GM12878 (cell line): ENCODE measurements around the gene SERPINI1. TPM values are rescaled to one million over a fixed set of nuclear protein-coding genes. Genes with fewer than 3 reads are reported as not detected.
A peak's percentile ranks its signal among the peaks of the same experiment; 100 is the strongest.

ENCODE experiments used
- BHLHE40 ChIP-seq, 2 experiments: fragments of 450-650 bp in 1 of 2; IDR thresholded peaks; 2 replicates each; pipeline ENCODE4 v1.6.1; 2011 to 2017; ENCODE audit warnings: low read depth in 2 of 2, borderline replicate concordance in 1 of 2, improper control_type of control experiment in 1 of 2, low read length in 1 of 2, mild to moderate bottlenecking in 1 of 2
- CBX5 ChIP-seq: sonication (generic); IDR thresholded peaks from 2 replicates; pipeline ENCODE4 v1.6.1; 2016; ENCODE audit warnings: low read depth, moderate library complexity, mild to moderate bottlenecking, inconsistent platforms
- DPF2 ChIP-seq: fragments of 450-650 bp; IDR thresholded peaks from 2 replicates; pipeline ENCODE4 v1.6.1; 2017; ENCODE audit warnings: mild to moderate bottlenecking
- EZH2 ChIP-seq: IDR thresholded peaks from 2 replicates; pipeline ENCODE4 v1.6.1; 2012; ENCODE audit warnings: low read depth, mild to moderate bottlenecking, control low read depth, inconsistent platforms, low read length, borderline replicate concordance; ENCODE audit not compliant: control insufficient read depth
- FOXM1 ChIP-seq: IDR thresholded peaks from 2 replicates; pipeline ENCODE4 v1.6.1; 2012; ENCODE audit warnings: low read depth, mild to moderate bottlenecking, inconsistent platforms, low read length, moderate library complexity
- HCFC1 ChIP-seq: fragments of 150-350 bp; IDR thresholded peaks from 2 replicates; pipeline ENCODE4 v1.6.1; 2014; ENCODE audit warnings: low read length
- KLF5 ChIP-seq: fragments of 450-650 bp; IDR thresholded peaks from 2 replicates; pipeline ENCODE4 v1.6.1; 2014; ENCODE audit warnings: mild to moderate bottlenecking; ENCODE audit not compliant: partially characterized antibody
- LARP7 ChIP-seq: fragments of 450-650 bp; IDR thresholded peaks from 2 replicates; pipeline ENCODE4 v1.6.1; 2017; ENCODE audit warnings: mild to moderate bottlenecking
- MEF2B ChIP-seq: fragments of 450-650 bp; IDR thresholded peaks from 2 replicates; pipeline ENCODE4 v1.6.1; 2018; ENCODE audit warnings: mild to moderate bottlenecking, moderate library complexity; ENCODE audit not compliant: partially characterized antibody, poor library complexity, severe bottlenecking
- MTA3 ChIP-seq: IDR thresholded peaks from 2 replicates; pipeline ENCODE4 v1.6.1; 2012; ENCODE audit warnings: low read length, inconsistent platforms, borderline replicate concordance
- NFXL1 ChIP-seq: fragments of 450-650 bp; IDR thresholded peaks from 2 replicates; pipeline ENCODE4 v1.6.1; 2017; ENCODE audit warnings: antibody characterized with exemption, mild to moderate bottlenecking, borderline replicate concordance
- NFYA ChIP-seq: IDR thresholded peaks from 2 replicates; pipeline ENCODE4 v1.6.1; 2011; ENCODE audit warnings: low read depth, mild to moderate bottlenecking, low read length, improper control_type of control experiment, borderline replicate concordance
- NKRF ChIP-seq: fragments of 450-650 bp; conservative IDR thresholded peaks from 2 replicates; pipeline ENCODE4 v1.6.1; 2017; ENCODE audit warnings: mild to moderate bottlenecking, moderate library complexity
- RCOR1 ChIP-seq: conservative IDR thresholded peaks from 2 replicates; pipeline ENCODE4 v1.6.1; 2012; ENCODE audit warnings: low read depth, low read length, improper control_type of control experiment
- SIX5 ChIP-seq: IDR thresholded peaks from 2 replicates; pipeline ENCODE4 v1.6.1; 2011; ENCODE audit warnings: mild to moderate bottlenecking, low read depth, low read length, moderate library complexity; ENCODE audit not compliant: severe bottlenecking
- SMARCA5 ChIP-seq: fragments of 450-650 bp; IDR thresholded peaks from 2 replicates; pipeline ENCODE4 v1.6.1; 2017; ENCODE audit warnings: mild to moderate bottlenecking
- SPI1 ChIP-seq: IDR thresholded peaks from 2 replicates; pipeline ENCODE4 v1.6.1; 2011; ENCODE audit warnings: low read depth, mild to moderate bottlenecking, low read length, moderate library complexity, borderline replicate concordance; ENCODE audit not compliant: insufficient read depth
- TARDBP ChIP-seq: IDR thresholded peaks from 2 replicates; pipeline ENCODE4 v1.6.1; 2016; ENCODE audit warnings: borderline replicate concordance
- TCF7 ChIP-seq: IDR thresholded peaks from 2 replicates; pipeline ENCODE4 v1.6.1; 2014; ENCODE audit warnings: antibody characterized with exemption, borderline replicate concordance
- ZBED1 ChIP-seq: IDR thresholded peaks from 2 replicates; pipeline ENCODE4 v1.6.1; 2016; ENCODE audit warnings: borderline replicate concordance
- ZNF622 ChIP-seq: fragments of 450-650 bp; IDR thresholded peaks from 2 replicates; pipeline ENCODE4 v1.6.1; 2017; ENCODE audit warnings: mild to moderate bottlenecking, inconsistent platforms
- ZZZ3 ChIP-seq: IDR thresholded peaks from 2 replicates; pipeline ENCODE4 v1.6.1; 2011; ENCODE audit warnings: low read depth; ENCODE audit not compliant: control insufficient read depth, insufficient read length
- polyA plus RNA-seq, 11 experiments: library from polyadenylated mRNA; depleted of rRNA in 4 of 11; unstranded in 6 of 11; stranded (reverse) in 5 of 11; fragments of >200 nt; fragmentation: Nextera tagmentation in 4 of 11; fragmentation: Illumina TruSeq in 1 of 11; extraction: Ambion mirVana in 4 of 11; extraction: Trizol in 1 of 11; gene quantifications; 1 replicate in 1 of 11; 2 replicates in 10 of 11; pipeline versions ENCODE4 v1.2.1 to v1.2.3, GENCODE V29; 2011 to 2016; ENCODE audit warnings: inconsistent platforms in 2 of 11, missing spikeins in 2 of 11, low read depth in 1 of 11
- total RNA-seq, 4 experiments: library from RNA; depleted of rRNA in 3 of 4; stranded (reverse); fragments of >200 nt in 3 of 4; fragmentation: Illumina TruSeq in 1 of 4; extraction: Trizol in 1 of 4; gene quantifications; 2 replicates each; pipeline versions ENCODE4 v1.2.1 to v1.2.3, GENCODE V29; 2013 to 2021
- TF ChIP-seq, protein P1 (sequence below): fragments of 450-650 bp; IDR thresholded peaks from 2 replicates; pipeline ENCODE4 v1.6.1; 2017; ENCODE audit warnings: borderline replicate concordance
- TF ChIP-seq, protein P2 (sequence below): IDR thresholded peaks from 2 replicates; pipeline ENCODE4 v1.6.1; 2011; ENCODE audit warnings: low read depth, low read length, improper control_type of control experiment, borderline replicate concordance
- TF ChIP-seq, protein P3 (sequence below): fragments of 450-650 bp; IDR thresholded peaks from 2 replicates; pipeline ENCODE4 v1.6.1; 2018; ENCODE audit warnings: borderline replicate concordance, mild to moderate bottlenecking; ENCODE audit not compliant: partially characterized antibody
- TF ChIP-seq, protein P4 (sequence below): IDR thresholded peaks from 2 replicates; pipeline ENCODE4 v1.6.1; 2012; ENCODE audit warnings: low read depth, low read length, improper control_type of control experiment

Gene SERPINI1
- total and polyA plus RNA-seq, 10 of the 15 experiments (the other 5 are each of a cell fraction or from before 2014, with no cell fraction given), result 1.5 to 7.6 (median 3.6) TPM

DNA sequence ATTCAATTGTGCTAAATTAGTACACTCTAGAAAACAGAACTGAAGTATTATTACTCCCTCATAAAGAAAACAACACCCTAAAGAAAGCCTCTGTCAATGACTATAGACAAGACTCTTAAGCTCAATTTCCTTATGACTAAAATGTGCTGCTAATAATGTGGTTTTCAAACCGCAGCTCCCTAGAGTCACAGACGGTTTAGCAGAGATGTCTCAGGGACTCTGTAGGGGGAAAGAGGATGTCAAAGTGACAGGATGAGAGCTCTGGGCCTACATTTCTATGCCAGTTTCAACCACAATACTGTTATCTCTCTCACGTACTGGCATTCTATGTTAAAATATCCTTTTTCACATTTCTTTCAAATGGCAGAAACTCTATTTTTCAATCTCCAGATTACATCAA, 44.2 kb upstream of the SERPINI1 start (continued):
- TF ChIP-seq SIX5, result no peak
- TF ChIP-seq SMARCA5, result 0 out of 2 replicates have a peak, but pooled peaks have one; percentile 6
- TF ChIP-seq, protein P1, sequence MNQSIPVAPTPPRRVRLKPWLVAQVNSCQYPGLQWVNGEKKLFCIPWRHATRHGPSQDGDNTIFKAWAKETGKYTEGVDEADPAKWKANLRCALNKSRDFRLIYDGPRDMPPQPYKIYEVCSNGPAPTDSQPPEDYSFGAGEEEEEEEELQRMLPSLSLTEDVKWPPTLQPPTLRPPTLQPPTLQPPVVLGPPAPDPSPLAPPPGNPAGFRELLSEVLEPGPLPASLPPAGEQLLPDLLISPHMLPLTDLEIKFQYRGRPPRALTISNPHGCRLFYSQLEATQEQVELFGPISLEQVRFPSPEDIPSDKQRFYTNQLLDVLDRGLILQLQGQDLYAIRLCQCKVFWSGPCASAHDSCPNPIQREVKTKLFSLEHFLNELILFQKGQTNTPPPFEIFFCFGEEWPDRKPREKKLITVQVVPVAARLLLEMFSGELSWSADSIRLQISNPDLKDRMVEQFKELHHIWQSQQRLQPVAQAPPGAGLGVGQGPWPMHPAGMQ, result no peak
- TF ChIP-seq HCFC1, result no peak
- TF ChIP-seq EZH2, result no peak; the same call in 1 of the 2 replicates
- TF ChIP-seq, protein P2, sequence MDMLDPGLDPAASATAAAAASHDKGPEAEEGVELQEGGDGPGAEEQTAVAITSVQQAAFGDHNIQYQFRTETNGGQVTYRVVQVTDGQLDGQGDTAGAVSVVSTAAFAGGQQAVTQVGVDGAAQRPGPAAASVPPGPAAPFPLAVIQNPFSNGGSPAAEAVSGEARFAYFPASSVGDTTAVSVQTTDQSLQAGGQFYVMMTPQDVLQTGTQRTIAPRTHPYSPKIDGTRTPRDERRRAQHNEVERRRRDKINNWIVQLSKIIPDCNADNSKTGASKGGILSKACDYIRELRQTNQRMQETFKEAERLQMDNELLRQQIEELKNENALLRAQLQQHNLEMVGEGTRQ, result no peak
- no peak for TF ChIP-seq ZNF622
- TF ChIP-seq BHLHE40 (IDR thresholded peaks at IDR 0.05; ENCODE audit: borderline replicate concordance in 1 of 2, low read depth in 2 of 2, low read length in 1 of 2), result peak; percentile 72 to 76; a peak in 3 of 4 replicates
- TF ChIP-seq KLF5, result no peak
- peak; percentile 79; the same call in 1 of the 2 replicates for TF ChIP-seq MTA3
- TF ChIP-seq MEF2B, result peak; percentile 98
- TF ChIP-seq NKRF, result no peak
- no peak for TF ChIP-seq TCF7
- TF ChIP-seq FOXM1, result peak; percentile 87
- TF ChIP-seq, protein P3, sequence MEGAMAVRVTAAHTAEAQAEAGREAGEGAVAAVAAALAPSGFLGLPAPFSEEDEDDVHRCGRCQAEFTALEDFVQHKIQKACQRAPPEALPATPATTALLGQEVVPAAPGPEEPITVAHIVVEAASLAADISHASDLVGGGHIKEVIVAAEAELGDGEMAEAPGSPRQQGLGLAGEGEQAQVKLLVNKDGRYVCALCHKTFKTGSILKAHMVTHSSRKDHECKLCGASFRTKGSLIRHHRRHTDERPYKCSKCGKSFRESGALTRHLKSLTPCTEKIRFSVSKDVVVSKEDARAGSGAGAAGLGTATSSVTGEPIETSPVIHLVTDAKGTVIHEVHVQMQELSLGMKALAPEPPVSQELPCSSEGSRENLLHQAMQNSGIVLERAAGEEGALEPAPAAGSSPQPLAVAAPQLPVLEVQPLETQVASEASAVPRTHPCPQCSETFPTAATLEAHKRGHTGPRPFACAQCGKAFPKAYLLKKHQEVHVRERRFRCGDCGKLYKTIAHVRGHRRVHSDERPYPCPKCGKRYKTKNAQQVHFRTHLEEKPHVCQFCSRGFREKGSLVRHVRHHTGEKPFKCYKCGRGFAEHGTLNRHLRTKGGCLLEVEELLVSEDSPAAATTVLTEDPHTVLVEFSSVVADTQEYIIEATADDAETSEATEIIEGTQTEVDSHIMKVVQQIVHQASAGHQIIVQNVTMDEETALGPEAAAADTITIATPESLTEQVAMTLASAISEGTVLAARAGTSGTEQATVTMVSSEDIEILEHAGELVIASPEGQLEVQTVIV, result no peak
- TF ChIP-seq NFXL1, result no peak
- TF ChIP-seq, protein P4, sequence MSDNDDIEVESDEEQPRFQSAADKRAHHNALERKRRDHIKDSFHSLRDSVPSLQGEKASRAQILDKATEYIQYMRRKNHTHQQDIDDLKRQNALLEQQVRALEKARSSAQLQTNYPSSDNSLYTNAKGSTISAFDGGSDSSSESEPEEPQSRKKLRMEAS, result no peak
- peak; percentile 94 for TF ChIP-seq DPF2
- TF ChIP-seq NFYA, result no peak
- peak; percentile 33; the same call in 1 of the 2 replicates for TF ChIP-seq SPI1
- TF ChIP-seq TARDBP, result no peak
- no peak for TF ChIP-seq LARP7
- TF ChIP-seq ZBED1, result no peak
- no peak for TF ChIP-seq ZZZ3
- TF ChIP-seq RCOR1, result peak; percentile 88; the same call in 1 of the 2 replicates
- 0 out of 2 replicates have a peak, but pooled peaks have one; percentile 32 for TF ChIP-seq CBX5
